K562 (cell line): ENCODE data around the gene GPX5. TPM values are rescaled to one million over a fixed set of nuclear protein-coding genes. Genes with fewer than 3 reads are reported as not detected.
A peak's percentile ranks its signal among the peaks of the same experiment; 100 is the strongest.

Experiments used
- ATF2 ChIP-seq: sonication (generic); formaldehyde crosslinking; IDR thresholded peaks from 2 replicates; pipeline ENCODE4 v1.8.1; 2022; ENCODE audit warnings: missing genetic modification reagents
- BCLAF1 ChIP-seq, 2 experiments: fragments of 450-650 bp in 1 of 2; IDR thresholded peaks; 2 replicates each; pipeline ENCODE4 v1.6.1; 2011 to 2017; ENCODE audit warnings: low read depth in 2 of 2, antibody characterized with exemption in 1 of 2, borderline replicate concordance in 1 of 2, low read length in 1 of 2, mild to moderate bottlenecking in 1 of 2, mixed read lengths in 1 of 2; ENCODE audit not compliant: control insufficient read depth in 1 of 2
- MTA1 ChIP-seq: fragments of 450-650 bp; IDR thresholded peaks from 2 replicates; pipeline ENCODE4 v1.6.1; 2017; ENCODE audit warnings: borderline replicate concordance
- NRF1 ChIP-seq, 2 experiments: fragments of 450-650 bp; IDR thresholded peaks in 1 of 2; conservative IDR thresholded peaks in 1 of 2; 2 replicates each; pipeline ENCODE4 v1.6.1; 2014; ENCODE audit warnings: mild to moderate bottlenecking in 2 of 2
- STAT6 ChIP-seq: sonication (generic); formaldehyde crosslinking; IDR thresholded peaks from 2 replicates; pipeline ENCODE4 v1.8.1; 2023; ENCODE audit warnings: mild to moderate bottlenecking, missing genetic modification reagents
- TCFL5 ChIP-seq: fragments of 250-450 bp; sonication (Bioruptor Pico); conservative IDR thresholded peaks from 2 replicates; pipeline ENCODE4 v1.6.1; 2021; ENCODE audit warnings: mild to moderate bottlenecking, moderate library complexity, matching md5 sums
- VEZF1 ChIP-seq: fragments of 200-800 bp; sonication (Bioruptor generic); IDR thresholded peaks from 2 replicates; pipeline ENCODE4 v1.6.1; 2017; ENCODE audit warnings: missing genetic modification characterization, missing compliant biosample characterization
- ZFPM2 ChIP-seq: fragments of 250-450 bp; sonication (Bioruptor Pico); IDR thresholded peaks from 2 replicates; pipeline ENCODE4 v1.5.1; 2022; ENCODE audit warnings: mild to moderate bottlenecking
- ZNF316 ChIP-seq: fragments of 450-650 bp; IDR thresholded peaks from 2 replicates; pipeline ENCODE4 v1.6.1; 2016
- polyA plus RNA-seq, 8 experiments: library from polyadenylated mRNA; depleted of rRNA in 4 of 8; stranded (reverse) in 5 of 8; unstranded in 3 of 8; fragments of >200 nt; fragmentation: Nextera tagmentation in 2 of 8; fragmentation: Illumina TruSeq in 1 of 8; extraction: Ambion mirVana in 2 of 8; extraction: Trizol in 1 of 8; gene quantifications; 2 replicates each; pipeline versions ENCODE4 v1.2.1 to v1.2.3, GENCODE V29; 2011 to 2014; ENCODE audit warnings: inconsistent platforms in 1 of 8, missing spikeins in 1 of 8
- total RNA-seq, 7 experiments: library from RNA; depleted of rRNA in 6 of 7; stranded (reverse); fragments of >200 nt in 6 of 7; fragmentation: Illumina TruSeq in 2 of 7; extraction: Trizol in 2 of 7; gene quantifications; 2 replicates each; pipeline versions ENCODE4 v1.2.1 to v1.2.3, GENCODE V29; 2011 to 2021; ENCODE audit warnings: low replicate concordance in 1 of 7

Gene GPX5
- total and polyA plus RNA-seq, 9 of the 15 experiments (the other 6 are each of a cell fraction or from before 2014, with no cell fraction given) = 0.07 to 0.18 (median 0.15) TPM; not detected in 6

GRCh38 chr6:28569748-28570147 lies 44.1 kb downstream of the GPX5 start (continued):
- no peak for TF ChIP-seq VEZF1 (CRISPR knock-in tag)
- TF ChIP-seq BCLAF1 (IDR thresholded peaks at IDR 0.05; ENCODE audit: borderline replicate concordance in 1 of 2, control insufficient read depth in 1 of 2, low read depth in 2 of 2, low read length in 1 of 2) = no peak
- no peak for TF ChIP-seq NRF1 (conservative IDR thresholded peaks at IDR 0.05 in 1 of 2, IDR thresholded peaks at IDR 0.05 in 1 of 2)
- TF ChIP-seq STAT6 (CRISPR knock-in tag) = no peak
- peak; percentile 39; the same call in 1 of the 2 replicates for TF ChIP-seq ZNF316
- TF ChIP-seq ZFPM2 = no peak
- no peak for TF ChIP-seq MTA1
- no peak for TF ChIP-seq ATF2 (CRISPR knock-in tag)
- TF ChIP-seq TCFL5 = no peak
